SK-N-SH treated with all-trans-retinoic acid at 6 μM for 48 hours (cell line): ENCODE measurements around the gene NFASC.

Experiments used
- ARNTL ChIP-seq: fragments of 450-650 bp; formaldehyde crosslinking; IDR thresholded peaks from 2 replicates; pipeline ENCODE4 v1.5.0; 2020; ENCODE audit warnings: low read depth, mild to moderate bottlenecking, moderate library complexity, borderline replicate concordance
- BACH2 ChIP-seq: fragments of 250-450 bp; sonication (Bioruptor Pico); IDR thresholded peaks from 2 replicates; pipeline ENCODE4 v1.9.0; 2021; ENCODE audit warnings: mild to moderate bottlenecking, borderline replicate concordance
- GLIS3 ChIP-seq: fragments of 250-450 bp; sonication (Bioruptor Pico); IDR thresholded peaks from 2 replicates; pipeline ENCODE4 v1.5.0; 2020; ENCODE audit warnings: mild to moderate bottlenecking, moderate library complexity
- PATZ1 ChIP-seq: fragments of 250-450 bp; sonication (Bioruptor Pico); IDR thresholded peaks from 2 replicates; pipeline ENCODE4 v1.8.0; 2020; ENCODE audit warnings: mild to moderate bottlenecking, moderate library complexity, borderline replicate concordance
- PPARA ChIP-seq: fragments of 250-450 bp; sonication (Bioruptor Pico); IDR thresholded peaks from 2 replicates; pipeline ENCODE4 v1.5.0; 2020; ENCODE audit warnings: mild to moderate bottlenecking, borderline replicate concordance
- TSHZ2 ChIP-seq: fragments of 250-450 bp; sonication (Bioruptor Pico); IDR thresholded peaks from 2 replicates; pipeline ENCODE4 v1.5.0; 2020; ENCODE audit warnings: mild to moderate bottlenecking, moderate library complexity

- TF ChIP-seq BACH2 (no peak), GLIS3 (CRISPR knock-in tag) (no peak), PATZ1 (CRISPR knock-in tag) (no peak), ARNTL (CRISPR knock-in tag) (no peak), PPARA (CRISPR knock-in tag) (no peak), TSHZ2 (CRISPR knock-in tag) (no peak)
Measured at GRCh38 chr1:204854286-204854685, 16.4 kb upstream of the NFASC start.
